ENCODE data around the gene UBE2S.
"Not testable (repeated sequence)": the region's sequence is repeated elsewhere in the genome, so short reads cannot be mapped to it uniquely, and the experiment has no call there.

The UBE2S gene
- 20.5 to 49.9 reads per million in 2 experiments for total RNA-seq

DNA sequence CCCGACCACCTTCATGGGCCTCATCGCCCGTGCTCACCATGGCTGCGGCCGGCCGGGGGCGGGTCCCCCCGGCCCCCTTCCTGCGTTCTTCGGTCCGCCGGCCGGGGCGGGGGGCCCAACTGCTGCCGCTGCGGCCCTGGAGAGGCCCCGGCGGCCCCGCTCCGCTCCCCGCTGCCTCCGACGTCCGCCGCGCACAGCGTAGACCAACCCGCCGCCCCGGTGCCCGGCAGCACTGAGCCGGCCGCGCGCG, at the start of gene UBE2S:
UBE2S (minus strand) TSS at position 239 of the 250 bp plus-strand sequence; CDS start at position 40, 199 bp downstream.
- not testable (repeated sequence) for DNase-seq (ENCODE audit: low read depth)

DNA sequence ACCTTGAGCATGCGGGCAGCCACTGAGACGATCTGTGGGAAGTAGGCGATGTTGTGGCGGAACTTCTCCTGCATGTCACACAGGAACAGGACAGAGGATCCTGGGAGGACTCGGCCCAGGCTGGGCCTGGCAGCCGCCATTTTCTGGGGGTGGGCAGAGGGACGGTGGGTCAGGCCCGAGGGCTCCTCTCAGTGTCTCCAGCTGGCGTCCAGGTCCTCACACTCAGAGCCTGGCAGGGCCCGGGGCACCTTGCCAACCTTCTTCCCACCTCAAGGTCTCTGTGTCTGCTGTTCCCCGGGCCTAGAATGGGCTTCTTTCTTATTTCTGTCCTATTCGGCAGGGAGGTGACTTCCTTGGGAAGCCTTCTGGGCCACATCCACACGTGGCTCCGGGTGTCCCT, 48.8 kb upstream of the UBE2S start:
- DNase-seq (ENCODE audit: low read depth), result no peak

DNA sequence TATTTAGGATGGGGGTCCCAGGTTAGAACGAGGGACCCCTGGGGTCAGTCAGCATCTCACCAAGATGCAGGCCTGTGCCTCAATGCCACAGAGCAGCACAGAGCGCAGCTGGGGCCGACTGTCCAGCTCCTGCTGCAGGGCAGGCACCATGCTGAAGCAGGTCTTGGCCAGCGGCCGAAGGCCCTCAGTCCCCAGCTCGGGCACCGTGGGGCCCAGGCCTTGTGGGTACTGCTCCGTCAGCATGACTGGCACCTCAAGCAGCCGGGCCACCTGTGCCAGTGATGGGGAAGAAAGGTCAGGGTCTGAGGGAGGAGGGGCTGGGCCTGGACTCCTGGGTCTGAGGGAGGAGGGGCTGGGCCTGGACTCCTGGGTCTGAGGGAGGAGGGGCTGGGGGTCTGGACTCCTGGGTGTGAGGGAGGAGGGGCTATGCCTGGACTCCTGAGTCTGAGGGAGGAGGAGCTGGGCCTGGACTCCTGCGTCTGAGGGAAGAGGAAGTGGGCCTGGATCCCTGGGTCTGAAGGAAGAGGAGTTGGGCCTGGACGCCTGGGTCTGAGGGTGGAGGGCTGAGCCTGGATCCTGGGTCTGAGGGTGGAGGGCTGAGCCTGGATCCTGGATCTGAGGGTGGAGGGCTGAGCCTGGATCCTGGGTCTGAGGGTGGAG, 48.1 kb upstream of the UBE2S start:
- no peak for DNase-seq (ENCODE audit: low read depth)

DNA sequence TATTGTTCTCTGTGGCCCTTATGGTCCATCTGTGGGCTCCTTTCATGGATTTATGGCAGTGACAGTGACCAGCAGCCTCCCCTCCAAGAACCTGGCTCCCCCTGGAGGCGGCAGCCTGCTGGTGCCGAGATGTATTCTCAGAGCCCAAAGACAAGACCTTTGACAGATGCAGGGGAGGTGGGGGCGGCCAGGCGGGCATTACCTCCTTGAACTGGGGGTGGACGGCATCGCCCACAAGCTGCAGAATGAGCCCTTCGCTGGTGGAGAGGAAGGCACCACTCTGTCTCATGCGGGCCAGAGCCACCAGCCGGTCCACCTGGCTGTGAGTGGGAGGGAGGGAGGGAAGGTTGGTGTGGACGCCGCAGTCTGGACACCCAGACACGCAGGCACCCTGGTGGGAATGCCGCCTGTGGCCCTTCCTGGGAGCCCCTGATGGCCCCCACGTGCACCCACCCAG, 47.2 kb upstream of the UBE2S start:
- no peak for DNase-seq (ENCODE audit: low read depth)

DNA sequence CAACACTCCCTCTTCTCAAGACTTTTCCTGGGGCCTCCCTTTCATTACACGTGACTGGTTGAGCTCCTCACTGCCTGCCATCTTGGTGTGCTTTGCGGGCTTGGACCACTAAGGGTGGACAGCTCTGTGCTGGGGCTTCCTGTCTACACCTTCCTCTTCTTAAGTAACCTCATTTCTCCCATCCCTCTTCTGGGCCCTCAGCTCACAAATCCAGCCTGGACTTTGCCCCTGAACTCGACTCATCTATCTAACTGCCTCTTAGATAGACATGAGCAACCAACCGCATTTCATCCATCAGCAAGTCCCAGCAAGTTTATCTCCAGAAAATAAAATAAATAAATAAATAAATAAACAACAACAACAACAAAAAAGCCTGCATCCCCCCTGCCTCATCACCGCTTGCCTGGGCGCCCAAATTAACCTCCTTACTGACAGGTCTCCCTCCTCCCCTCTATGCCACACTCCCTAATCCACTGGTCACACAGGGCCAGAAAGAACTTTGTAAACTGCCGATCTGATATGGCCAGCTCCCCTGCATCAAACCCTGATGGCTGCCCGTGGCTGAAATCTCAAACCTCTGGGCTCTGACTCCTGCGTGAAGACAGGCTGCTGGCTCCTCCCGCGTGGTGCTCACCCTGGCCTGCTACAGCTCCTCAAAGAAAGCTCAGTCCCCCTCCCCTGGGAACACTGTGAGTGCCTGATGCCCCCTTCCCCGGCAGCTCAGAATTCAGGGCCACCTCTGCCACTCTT, 46.1 kb upstream of the UBE2S start:
- DNase-seq (ENCODE audit: low read depth), result no peak

DNA sequence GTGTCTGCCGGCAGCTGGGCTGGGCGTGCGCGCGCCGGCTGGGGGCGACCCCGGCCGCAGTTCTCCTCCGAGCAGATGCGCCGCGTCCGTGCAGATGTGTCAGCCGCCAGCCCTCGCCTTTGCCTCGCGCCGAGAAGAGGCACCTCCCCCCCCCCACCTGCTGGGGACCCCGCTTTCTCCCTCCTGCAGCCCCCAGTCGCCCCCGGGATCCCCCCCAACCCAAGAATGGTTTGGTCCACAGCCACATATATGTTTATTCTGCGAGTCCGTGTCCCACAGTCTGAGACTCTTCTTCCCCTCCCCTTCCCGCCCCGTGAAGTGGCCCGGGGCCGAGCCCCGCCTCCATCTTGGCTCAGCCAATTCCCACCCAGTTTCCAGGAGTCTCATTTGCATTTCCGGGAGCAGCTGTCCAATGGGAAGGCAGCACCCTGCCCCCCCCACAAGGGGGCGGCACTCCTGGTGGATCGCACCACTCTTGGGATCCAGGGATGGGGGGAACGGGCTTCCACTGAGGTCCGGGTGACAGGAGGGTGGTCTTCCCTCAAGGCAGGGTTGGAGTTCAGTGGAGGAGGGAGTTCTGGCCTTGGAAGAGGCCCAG, 45.3 kb upstream of the UBE2S start:
- DNase-seq (ENCODE audit: low read depth), result no peak

DNA sequence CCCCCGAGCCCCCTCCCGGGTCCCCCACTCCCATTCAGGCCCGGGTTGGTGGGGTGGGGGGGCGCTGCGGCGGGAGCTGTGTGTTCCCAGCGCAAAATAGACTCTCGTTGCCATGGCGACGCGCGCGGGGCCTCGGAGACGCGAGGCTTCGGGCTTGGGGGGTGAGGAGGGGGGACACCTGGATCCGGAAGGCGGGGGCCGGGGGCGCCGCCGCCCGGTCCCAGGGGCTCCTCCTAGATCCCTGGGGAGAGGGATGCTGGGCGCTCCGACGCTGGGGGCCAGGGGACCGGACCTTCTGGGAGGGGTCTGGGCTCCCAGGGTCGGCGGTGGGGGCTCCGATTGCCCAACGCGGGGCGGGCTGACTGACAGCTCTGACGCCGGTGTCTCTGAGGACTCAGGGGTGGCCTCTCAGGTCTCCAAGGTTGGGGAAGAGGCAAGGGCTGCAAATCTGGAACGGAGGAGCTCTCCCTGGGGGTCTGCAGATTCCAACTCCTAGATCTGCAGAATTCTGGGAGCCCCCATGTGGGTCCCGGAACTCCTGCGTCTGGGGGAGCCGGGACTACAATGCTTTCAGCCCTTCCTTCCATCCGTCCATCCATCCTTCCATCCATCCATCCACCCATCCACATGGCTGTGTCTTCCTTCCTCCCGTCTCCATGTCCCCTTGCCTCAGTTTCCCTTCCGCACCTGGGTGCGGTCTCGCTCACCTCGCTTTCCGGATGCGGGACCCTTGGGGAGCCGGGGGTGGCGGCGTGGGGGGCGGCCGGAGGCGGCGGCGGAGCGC, 44.6 kb upstream of the UBE2S start:
- peak; percentile 26 for DNase-seq (ENCODE audit: low read depth)

DNA sequence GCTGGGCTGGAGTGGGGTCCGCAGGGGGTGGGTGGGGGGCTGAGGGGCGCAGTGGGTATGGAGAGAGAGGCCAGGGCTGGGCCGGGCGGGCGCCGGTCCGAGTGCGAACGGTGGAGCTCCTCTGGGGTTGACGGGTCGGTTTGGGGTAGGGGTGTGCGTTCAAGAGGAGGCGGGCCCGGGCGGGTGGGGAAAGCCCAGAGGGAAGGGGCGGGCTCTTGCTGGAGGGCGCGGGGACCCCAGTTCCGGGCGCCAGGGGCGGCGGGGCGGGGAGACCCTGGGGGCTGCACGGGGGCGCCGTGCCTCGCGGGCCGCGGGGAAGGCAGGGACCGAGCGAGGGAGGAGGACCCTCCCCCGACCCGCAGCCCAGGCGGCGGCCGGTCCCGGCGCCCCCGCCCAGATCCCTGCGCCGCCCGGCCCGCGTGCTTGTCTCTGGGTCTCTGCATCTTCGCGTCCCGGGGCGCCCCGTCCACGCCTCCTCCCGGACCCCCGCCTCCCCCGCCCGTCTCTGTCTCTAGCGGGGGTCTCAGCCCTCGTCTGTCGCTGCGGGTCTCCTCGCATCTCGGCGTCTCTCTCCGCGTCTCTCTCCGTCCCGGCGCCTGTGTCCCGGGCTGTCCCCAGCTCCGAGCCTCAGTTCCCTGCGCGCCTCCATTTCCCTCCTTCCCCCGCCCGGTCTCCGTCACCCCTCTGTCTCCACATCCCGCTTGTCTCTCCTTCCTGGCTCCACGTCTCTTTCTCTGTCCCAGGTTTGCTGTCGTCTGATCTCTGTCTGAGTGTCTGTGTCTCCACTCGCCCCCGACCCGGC, 43.8 kb upstream of the UBE2S start:
- DNase-seq (ENCODE audit: low read depth), result no peak

DNA sequence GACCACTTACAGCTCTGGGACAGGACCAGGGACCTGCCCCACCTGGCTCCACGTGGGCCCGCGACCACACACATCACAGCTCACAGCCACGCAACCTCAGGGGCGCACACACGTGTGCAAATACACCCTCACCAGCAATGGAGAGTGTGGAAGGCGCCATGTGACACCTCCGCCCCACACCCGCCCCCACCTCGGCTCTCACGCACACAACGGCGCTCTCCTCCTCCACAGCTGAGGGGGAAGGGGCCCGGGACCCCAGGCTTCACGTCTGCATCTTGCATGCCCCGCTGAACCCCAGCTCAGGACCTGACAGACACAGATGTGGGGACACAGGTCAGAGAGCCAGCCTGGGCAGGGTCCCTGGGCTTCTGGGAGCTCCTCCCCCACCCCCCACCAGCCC, 41.9 kb upstream of the UBE2S start:
- DNase-seq (ENCODE audit: low read depth), result no peak

DNA sequence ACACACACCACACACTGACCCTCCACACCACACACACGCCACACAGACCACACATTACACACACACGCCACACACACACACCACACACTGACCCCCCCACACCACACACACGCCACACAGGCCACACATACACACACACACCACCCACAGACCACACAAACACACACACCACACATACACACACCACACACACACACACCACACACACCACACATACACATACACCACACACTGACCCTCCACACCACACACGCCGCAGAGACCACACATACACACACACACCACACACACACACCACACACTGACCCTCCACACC, 40.5 kb upstream of the UBE2S start:
- not testable (repeated sequence) for DNase-seq (ENCODE audit: low read depth)

DNA sequence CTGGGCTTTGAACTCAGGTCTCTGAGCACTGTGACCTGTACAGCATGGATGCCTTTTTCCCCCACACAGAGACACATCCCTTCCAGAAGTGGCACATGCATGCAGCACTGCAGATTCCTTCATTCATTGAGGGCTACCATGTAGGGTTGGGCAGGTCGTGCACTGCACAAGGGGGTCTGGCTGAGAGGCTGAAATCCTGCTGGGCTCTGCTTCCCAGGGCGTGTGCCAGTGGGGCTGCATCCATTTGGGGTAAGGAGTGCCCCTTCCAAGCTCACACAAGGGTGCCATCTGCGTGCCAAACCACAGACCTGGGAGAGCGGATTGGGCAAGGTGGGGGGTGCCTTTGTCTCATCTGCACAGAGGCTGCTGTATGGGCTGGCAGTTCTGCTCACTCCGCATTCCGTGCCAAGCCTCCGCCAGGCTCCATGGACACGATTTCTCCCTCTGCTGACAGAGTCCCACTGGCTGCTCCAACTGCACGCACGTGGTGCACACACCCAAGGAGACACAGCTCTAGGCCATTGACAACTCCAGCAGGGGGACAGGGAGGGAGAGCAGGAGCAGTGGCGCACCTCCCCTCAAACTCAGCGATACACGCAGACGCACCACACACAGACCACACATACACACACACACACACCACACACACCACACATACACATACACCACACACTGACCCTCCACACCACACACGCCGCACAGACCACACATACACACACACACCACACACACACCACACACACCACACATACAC, 40.0 kb upstream of the UBE2S start:
- no peak for DNase-seq (ENCODE audit: low read depth)

DNA sequence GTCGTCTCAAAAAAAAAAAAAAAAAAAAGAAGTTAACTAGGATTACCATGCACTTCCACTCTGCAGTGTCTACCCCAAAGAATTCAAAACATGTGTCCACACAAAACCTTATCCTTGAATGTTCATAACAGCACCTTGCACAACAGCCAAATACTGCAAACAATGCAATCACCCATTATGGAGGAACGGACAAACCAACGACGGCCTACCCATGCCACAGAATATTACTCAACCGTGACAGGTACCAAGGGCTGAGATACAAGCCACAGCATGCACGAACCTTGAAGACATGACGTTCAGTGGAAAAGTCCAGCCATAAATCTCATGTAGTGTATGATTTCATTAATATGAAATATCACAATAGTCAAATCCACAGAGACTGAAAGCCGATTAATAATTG, 38.5 kb upstream of the UBE2S start:
- no peak for DNase-seq (ENCODE audit: low read depth)

DNA sequence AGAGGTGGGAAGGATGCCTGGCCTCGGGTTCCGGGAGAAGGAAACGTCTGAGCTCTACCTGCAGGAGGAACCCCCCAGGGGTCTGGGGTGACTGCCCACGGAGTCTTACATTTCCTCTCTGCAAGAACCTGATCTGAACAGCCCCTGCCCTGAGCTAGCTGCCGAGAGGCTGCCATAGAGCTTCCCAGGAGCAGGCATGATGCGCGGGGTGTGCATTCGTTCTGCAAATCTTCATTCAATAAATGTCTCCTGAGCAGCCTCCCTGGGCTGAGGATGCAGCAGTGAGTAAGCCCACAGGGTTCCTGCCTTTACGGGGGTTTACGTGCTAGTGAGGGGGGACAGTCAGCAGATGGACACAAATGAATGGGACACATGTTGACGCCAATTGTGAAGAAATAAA, 37.1 kb upstream of the UBE2S start:
- no peak for DNase-seq (ENCODE audit: low read depth)

DNA sequence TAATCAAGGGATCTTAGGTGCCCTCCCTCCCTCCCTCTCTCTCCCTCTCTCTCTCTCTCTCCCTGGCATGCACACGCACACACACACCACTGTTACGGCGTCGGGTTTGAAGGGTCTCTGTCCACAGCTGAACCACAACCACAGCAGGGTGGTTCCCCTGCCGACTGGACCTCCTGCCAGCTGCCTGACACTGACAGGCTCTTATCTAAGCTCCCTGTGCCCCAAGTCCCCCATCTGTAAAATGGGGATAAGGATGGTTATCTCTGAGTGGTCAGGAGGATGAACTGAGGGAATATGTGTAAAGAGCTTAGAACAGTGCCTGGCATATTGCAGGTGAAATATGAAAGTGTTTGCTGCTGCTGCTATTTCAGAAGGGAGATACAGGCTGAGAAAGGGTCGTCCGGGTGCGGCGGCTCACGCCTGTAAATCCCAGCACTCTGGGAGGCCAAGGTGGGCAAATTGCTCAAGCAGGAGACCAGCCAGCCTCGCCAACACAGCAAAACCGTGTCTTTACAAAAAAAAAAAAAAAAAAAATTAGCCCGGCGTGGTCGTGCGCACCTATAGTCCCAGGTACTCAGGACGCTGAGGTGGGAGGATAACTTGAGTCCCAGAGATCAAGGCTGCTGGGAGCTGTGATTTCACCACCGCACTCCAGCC, 36.4 kb upstream of the UBE2S start:
- no peak for DNase-seq (ENCODE audit: low read depth)

DNA sequence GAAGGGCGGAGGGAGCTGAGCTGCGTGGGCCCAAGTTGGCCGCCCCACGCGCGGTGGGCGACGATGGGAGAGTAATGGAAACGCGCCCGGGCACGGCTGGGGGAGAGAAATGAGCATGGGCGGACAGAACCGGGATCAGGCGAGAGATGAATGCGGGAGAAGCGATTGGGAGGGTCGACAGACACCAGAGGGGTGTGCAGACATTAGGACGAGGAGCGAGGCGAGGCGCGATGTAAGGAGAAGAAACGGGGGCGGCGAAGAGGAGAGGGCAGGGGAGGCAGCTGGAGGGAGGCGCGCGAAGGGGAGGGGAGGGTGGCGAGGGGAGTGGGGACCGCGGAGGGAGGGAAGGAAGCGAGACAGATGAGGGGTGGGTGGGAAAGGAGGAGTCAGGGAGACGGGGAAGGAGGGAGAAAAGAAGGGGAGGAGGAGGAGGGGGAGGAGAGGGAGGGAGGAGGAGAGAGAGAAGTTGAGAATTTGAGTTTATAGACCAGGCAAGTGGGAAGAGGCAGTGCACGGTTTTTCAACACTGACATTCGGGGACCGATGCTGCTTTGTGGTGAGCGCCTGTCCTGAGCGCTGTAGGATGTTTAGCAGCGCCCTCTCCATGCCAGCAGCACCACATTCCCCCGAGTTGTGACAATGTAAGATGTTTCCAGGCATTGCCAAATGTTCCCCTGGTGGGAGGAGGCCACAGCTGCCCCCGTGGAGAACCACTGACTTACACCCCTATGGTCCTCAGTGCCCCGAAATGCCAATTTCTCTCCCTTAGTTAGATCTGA, 35.6 kb upstream of the UBE2S start, which contains the start of gene SHISA7:
SHISA7 (minus strand) TSS at position 256 of the 779 bp plus-strand sequence. CDS start 437 bp downstream, outside the sequence.
- no peak for DNase-seq (ENCODE audit: low read depth)

DNA sequence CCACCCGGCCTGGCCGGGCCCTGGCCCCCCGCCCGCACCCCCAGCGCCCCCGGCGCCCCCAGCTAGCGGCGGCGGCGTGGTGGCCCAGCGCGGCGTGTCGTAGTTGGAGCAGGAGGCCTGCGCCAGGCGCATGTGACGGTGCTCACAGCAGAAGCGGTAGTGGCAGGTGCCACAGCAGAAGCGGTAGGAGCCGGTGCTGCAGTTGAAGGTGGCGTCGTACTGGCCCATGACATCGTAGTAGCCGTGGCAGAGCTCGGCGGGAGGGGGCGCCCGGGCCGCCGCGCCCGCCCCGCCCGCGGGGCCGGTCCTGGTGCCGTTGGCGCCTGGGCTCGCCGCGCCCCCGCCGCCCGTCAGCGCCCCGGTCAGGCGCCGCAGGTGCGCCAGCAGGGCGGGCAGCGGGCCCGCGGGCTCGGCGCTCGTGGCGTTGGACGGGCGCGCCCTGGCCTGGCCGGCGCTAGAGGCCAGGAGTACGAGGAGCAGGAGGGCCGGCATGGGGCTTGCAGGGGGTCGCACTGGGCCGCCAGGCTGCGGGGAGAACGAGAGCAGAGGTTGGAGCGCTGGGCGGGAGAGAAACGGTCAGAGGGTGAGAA, 34.9 kb upstream of the UBE2S start:
- no peak for DNase-seq (ENCODE audit: low read depth)

DNA sequence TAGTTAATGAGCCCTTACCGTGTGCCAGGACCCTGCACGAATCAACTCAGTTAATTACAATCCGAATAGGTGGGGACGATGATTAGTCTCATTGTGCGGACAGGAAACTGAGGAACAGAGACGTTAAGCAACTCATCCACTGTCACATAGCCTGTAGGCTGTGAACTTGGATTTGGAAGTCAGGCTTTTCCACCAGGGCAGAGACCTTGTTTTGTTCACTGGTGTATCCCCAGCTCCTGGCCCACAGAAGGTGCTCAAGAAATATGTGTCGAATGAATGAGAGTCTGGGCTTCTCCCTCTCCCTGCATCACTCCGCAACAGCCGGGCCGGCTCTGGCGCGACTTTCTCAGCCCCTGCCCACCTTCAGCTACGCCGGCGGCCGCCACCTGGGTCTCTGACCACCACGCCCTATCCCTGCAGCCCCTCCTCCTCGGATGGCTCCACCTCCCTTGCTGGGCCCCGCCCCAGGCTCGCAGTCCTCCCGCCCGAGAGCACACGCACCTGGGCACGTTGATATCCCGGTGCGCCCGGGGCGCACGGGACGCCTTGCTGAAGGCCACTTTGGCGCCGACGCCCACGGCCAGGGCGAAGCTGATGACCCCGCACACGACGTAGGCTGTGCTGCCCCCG, 34.2 kb upstream of the UBE2S start:
- DNase-seq (ENCODE audit: low read depth), result no peak

DNA sequence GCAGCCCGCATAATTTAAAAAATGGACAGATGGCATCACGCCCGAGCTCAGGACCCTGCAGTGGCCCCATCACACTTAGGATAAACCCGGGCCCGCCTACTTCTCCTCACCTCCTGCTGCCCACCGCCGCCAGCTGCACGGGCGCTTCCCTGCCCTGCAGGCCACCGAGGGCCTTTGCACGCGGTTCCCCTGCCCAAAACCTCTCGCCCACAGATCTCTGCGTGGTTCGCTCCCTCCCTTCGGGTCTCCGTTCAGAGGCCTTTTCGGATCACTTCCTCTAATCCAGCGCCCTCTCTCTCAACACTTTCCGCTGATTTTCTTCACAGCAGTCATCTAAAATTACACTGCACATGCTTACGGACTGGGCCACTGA, 33.7 kb upstream of the UBE2S start:
- DNase-seq (ENCODE audit: low read depth), result no peak

Data from T follicular helper cell (primary cell).